OCI-LY3 (cell line): ENCODE data around the gene ENC1.

ENCODE experiments used
- H2AFZ ChIP-seq: fragments of 200-600, 300-600 bp; shearing (Covaris generic); 2 replicates; pipeline ENCODE4 v1.6.0; 2014; ENCODE audit warnings: antibody characterized with exemption, low read depth, low read length
- H3K27ac ChIP-seq: fragments of 200-600, 300-600 bp; sonication (generic); 2 replicates; pipeline ENCODE4 v1.5.1; 2014; ENCODE audit warnings: mild to moderate bottlenecking, low read length, moderate library complexity, mixed read lengths
- H3K27me3 ChIP-seq: fragments of 200-600, 300-600 bp; sonication (generic); 2 replicates; pipeline ENCODE4 v1.6.1; 2014; ENCODE audit warnings: low read depth, low read length, mixed read lengths
- H3K36me3 ChIP-seq: fragments of 200-600, 300-600 bp; sonication (generic); replicated peaks from 2 replicates; pipeline ENCODE3; 2014; ENCODE audit warnings: low read depth, low read length, mixed read lengths
- H3K4me1 ChIP-seq: fragments of 300-600, 200-600 bp; sonication (generic); 2 replicates; pipeline ENCODE4 v1.6.1; 2014; ENCODE audit warnings: low read length, mixed read lengths
- H3K4me2 ChIP-seq: fragments of 200-600, 300-600 bp; sonication (generic); 2 replicates; pipeline ENCODE4 v1.6.1; 2014; ENCODE audit warnings: low read length, mixed read lengths
- H3K4me3 ChIP-seq: fragments of 300-600, 200-600 bp; sonication (generic); 2 replicates; pipeline ENCODE4 v1.5.1; 2014; ENCODE audit warnings: antibody characterized with exemption, mild to moderate bottlenecking, low read length, moderate library complexity
- H3K79me2 ChIP-seq: fragments of 300-600, 200-600 bp; shearing (Covaris generic); 2 replicates; pipeline ENCODE4 v1.6.1; 2014; ENCODE audit warnings: mild to moderate bottlenecking, low read length, mixed read lengths
- H3K9ac ChIP-seq: fragments of 300-600, 200-600 bp; shearing (Covaris generic); 2 replicates; pipeline ENCODE4 v1.6.0; 2014; ENCODE audit warnings: mild to moderate bottlenecking, low read length, moderate library complexity
- H3K9me3 ChIP-seq: fragments of 200-600, 300-600 bp; shearing (Covaris generic); 2 replicates; pipeline ENCODE4 v1.6.1; 2014; ENCODE audit warnings: low read length, mixed read lengths; ENCODE audit not compliant: insufficient read depth
- H4K20me1 ChIP-seq: fragments of 200-600, 300-600 bp; sonication (generic); 2 replicates; pipeline ENCODE4 v1.6.1; 2016; ENCODE audit warnings: low read length, mixed read lengths; ENCODE audit not compliant: insufficient read depth
- EZH2phosphoT487 ChIP-seq: fragments of 200-600 bp; shearing (Covaris generic); IDR thresholded peaks from 2 replicates; pipeline ENCODE4 v1.6.1; 2018; ENCODE audit warnings: antibody characterized with exemption, mixed run types, low read depth
- TF ChIP-seq, protein P1 (sequence below): fragments of 200-600, 300-600 bp; sonication (generic); IDR thresholded peaks from 2 replicates; pipeline ENCODE4 v1.5.1; 2014; ENCODE audit warnings: antibody characterized with exemption, low read length, low read depth

The ENC1 gene

DNA sequence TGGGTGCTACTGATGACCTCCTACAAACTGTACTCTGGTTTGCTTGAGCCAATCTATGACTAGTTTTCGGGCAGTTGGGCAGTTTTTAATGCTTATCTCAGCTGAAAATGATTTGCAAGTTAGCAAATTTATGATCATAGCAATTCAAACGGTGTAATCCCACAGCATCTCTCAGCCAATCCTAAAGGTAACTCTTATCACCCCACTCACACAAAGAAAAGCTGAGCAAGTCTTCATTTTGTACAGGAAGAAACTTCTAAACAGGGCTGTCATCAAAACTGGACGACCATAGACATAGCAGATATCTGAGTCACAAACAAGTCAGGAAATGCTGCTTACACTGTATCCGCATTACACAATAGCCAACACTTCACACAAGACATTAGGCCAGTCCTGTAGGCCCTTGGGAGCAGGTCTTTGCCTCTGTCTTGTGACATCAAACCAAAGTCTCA, 2.6 kb upstream of the ENC1 start:
- Histone ChIP-seq H3K4me1 (peaks cover 17% of the 10 kb centered on the region), H3K4me3 (no peak overlapping the region), H4K20me1 (peaks cover 8% of the 10 kb centered on the region; the same call in 1 of the 2 replicates), H2AFZ (no peak overlapping the region), H3K79me2 (no peaks in the 10 kb centered on the region), H3K27me3 (peaks cover 30% of the 10 kb centered on the region), H3K36me3 (no peaks in the 10 kb centered on the region), H3K27ac (no peak overlapping the region), H3K9me3 (no peaks in the 10 kb centered on the region), H3K9ac (no peak overlapping the region), H3K4me2 (no peak overlapping the region)
- TF ChIP-seq, protein P1, sequence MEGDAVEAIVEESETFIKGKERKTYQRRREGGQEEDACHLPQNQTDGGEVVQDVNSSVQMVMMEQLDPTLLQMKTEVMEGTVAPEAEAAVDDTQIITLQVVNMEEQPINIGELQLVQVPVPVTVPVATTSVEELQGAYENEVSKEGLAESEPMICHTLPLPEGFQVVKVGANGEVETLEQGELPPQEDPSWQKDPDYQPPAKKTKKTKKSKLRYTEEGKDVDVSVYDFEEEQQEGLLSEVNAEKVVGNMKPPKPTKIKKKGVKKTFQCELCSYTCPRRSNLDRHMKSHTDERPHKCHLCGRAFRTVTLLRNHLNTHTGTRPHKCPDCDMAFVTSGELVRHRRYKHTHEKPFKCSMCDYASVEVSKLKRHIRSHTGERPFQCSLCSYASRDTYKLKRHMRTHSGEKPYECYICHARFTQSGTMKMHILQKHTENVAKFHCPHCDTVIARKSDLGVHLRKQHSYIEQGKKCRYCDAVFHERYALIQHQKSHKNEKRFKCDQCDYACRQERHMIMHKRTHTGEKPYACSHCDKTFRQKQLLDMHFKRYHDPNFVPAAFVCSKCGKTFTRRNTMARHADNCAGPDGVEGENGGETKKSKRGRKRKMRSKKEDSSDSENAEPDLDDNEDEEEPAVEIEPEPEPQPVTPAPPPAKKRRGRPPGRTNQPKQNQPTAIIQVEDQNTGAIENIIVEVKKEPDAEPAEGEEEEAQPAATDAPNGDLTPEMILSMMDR: no peak

DNA sequence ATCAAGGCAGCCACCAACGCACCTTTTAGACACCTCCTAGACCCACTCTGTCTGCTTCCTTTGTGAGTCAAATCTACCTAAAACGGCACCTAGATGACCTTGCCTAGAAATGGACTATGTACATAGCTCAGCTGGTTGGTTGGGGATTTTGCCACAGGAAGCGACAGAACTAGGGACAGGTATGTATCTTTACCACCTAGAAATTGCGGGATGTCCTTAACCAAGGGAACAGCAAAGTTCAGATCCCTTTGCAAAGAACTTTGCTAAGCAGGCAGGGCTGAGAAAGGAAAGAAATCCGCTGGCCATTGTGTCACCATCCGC, 2.0 kb upstream of the ENC1 start:
- H3K4me2 ChIP-seq: peak overlapping the region; percentile 98
- H4K20me1 ChIP-seq: peaks cover 11% of the 10 kb centered on the region; the same call in 1 of the 2 replicates
- H3K79me2 ChIP-seq: no peaks in the 10 kb centered on the region
- H3K9ac ChIP-seq: no peak overlapping the region
- H3K4me3 ChIP-seq: no peak overlapping the region
- peaks cover 17% of the 10 kb centered on the region for H3K4me1 ChIP-seq
- no peaks in the 10 kb centered on the region for H3K9me3 ChIP-seq
- H2AFZ ChIP-seq: no peak overlapping the region
- H3K27me3 ChIP-seq: peaks cover 35% of the 10 kb centered on the region
- H3K27ac ChIP-seq: no peak overlapping the region
- TF ChIP-seq, protein P1: no peak
- no peak for TF ChIP-seq EZH2phosphoT487
- no peaks in the 10 kb centered on the region for H3K36me3 ChIP-seq

DNA sequence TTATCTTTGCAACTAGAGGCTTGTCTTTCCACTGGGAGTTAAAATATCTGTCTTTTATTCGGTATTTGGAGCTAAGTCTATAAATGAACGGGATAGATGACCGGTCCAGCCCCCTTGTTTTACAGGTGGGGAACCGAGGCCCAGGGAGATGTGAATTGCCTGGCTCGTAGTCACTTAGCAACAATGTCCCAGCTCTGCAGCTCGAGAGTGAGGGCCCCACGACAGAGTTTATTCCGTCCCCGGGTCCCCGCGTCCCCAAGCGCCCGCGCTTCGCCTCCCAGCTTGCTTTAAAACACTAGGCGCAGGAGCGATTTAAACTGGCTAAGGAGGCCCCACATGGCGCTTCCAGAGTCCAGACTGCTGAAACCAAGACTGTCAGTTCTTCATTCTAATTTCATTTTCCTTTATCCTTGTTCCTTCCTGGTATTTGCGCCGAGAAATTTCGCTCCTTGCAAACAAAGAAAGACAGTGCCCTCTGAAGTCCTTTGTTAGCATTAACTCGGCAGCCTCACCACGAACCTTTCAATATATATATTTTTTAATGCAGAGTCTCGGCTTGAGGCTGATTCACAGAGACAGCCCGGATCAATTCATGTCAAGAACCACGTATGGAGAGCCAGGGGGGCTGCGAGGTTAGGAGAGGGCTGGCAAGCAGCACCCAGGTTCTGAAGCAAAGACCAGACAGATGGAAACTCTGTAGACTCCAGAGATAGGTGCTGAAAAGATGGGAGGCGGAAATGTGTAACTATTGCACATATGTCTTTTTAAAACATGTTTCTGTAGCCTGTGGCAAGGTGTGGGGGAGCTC, 1.4 kb upstream of the ENC1 start:
- TF ChIP-seq EZH2phosphoT487: no peak
- TF ChIP-seq, protein P1: peak; percentile 59
- Histone ChIP-seq H2AFZ (0 out of 2 replicates have a peak overlapping the region, but pooled peaks have one; percentile 30), H3K9ac (peak overlapping the region; percentile 44; the same call in 1 of the 2 replicates), H3K36me3 (no peaks in the 10 kb centered on the region), H3K27ac (no peak overlapping the region), H3K79me2 (no peaks in the 10 kb centered on the region), H3K4me1 (peaks cover 17% of the 10 kb centered on the region), H3K27me3 (peaks cover 35% of the 10 kb centered on the region), H3K4me2 (peak overlapping the region; percentile 98), H4K20me1 (peaks cover 11% of the 10 kb centered on the region; the same call in 1 of the 2 replicates), H3K4me3 (peak overlapping the region; percentile 92), H3K9me3 (no peaks in the 10 kb centered on the region)

DNA sequence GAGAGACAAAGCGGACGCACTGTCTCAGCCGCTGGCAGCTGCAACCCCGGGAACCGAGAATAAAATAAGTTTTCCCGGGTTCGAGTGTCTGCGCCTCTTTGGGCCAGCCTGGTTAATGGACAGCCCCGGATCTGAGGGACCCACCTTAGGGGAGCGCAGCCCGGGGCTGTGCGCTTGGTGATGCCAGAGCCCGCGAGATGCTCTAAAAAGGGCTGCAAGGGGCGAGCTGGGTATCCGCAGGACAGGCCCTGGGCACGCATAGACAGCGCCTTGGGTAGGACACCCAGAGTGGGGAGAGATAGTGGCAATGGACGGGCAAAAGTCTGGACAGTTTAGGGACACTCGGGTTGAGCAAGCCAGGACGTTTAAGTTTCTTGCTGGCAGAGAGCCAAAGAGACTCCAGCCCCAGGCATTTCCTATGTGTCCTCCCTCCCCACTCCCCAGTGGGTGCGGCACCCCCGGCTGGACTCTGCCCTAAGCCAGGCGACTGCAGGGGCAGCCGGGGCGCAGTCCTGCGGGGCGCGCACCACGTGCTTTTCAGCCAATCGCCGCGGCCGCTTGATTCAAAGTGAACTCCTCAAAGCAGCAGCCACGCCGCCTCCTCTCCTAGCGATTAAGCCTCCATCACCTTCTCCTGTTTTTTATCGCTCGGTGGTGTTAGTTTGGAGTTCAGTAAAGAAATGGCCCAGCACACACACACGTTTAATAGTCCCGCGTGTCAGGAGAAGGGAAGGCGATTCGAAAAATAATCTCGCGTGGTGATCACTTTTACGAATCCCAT, 616 bp upstream of the ENC1 start:
- Histone ChIP-seq H3K9me3 (no peaks in the 10 kb centered on the region), H4K20me1 (peaks cover 11% of the 10 kb centered on the region; the same call in 1 of the 2 replicates), H3K9ac (peak overlapping the region; percentile 44; the same call in 1 of the 2 replicates), H3K27ac (no peak overlapping the region), H3K79me2 (no peaks in the 10 kb centered on the region), H3K4me1 (peaks cover 17% of the 10 kb centered on the region), H2AFZ (peak overlapping the region; percentile 48; the same call in 1 of the 2 replicates), H3K27me3 (peaks cover 35% of the 10 kb centered on the region), H3K36me3 (no peaks in the 10 kb centered on the region), H3K4me2 (peak overlapping the region; percentile 98), H3K4me3 (peak overlapping the region; percentile 92)
- TF ChIP-seq, protein P1: no peak
- no peak for TF ChIP-seq EZH2phosphoT487
